ENCODE data around the gene RPS6KC1.
"Not testable (repeated sequence)": the region's sequence is repeated elsewhere in the genome, so short reads cannot be mapped to it uniquely, and the experiment has no call there.

Gene RPS6KC1

GRCh38 chr1:213201380-213202155 lies 150.5 kb downstream of the RPS6KC1 start:
- POLR2A ChIA-PET: no interaction called here
- H3K9me3 ChIP-seq (ENCODE audit: control extremely low read depth in 1 of 5, control insufficient read depth in 4 of 5, insufficient read depth in 2 of 5, low read depth in 1 of 5, low read length in 4 of 5): peaks cover 4 to 44% (median 10%) of the 10 kb centered on the region in 5 experiments
- no peak overlapping the region for H3K27ac ChIP-seq (ENCODE audit: insufficient read depth in 1 of 2, low read depth in 1 of 2, low read length in 2 of 2, poor library complexity in 1 of 2, severe bottlenecking in 2 of 2)
- CTCF ChIA-PET: no interaction called here
- H3K4me3 ChIP-seq (ENCODE audit: control insufficient read depth in 1 of 7, extremely low read depth in 1 of 7, insufficient read depth in 4 of 7, low read depth in 2 of 7, low read length in 6 of 7): no peak overlapping the region
- no CpG with 5 or more reads among the region's 1 CpG for WGBS (ENCODE audit: insufficient coverage)
- H3K36me3 ChIP-seq (ENCODE audit: control insufficient read depth in 4 of 4, insufficient read depth in 4 of 4, low read length in 3 of 4): peaks cover 8 to 47% (median 18%) of the 10 kb centered on the region in 4 experiments
- no peak for DNase-seq
- no peaks in the 10 kb centered on the region for H3K27me3 ChIP-seq (replicated peaks in 2 of 5; ENCODE audit: control insufficient read depth in 4 of 5, insufficient read depth in 5 of 5, low read length in 4 of 5)
- H3K4me1 ChIP-seq (ENCODE audit: control extremely low read depth in 1 of 4, control insufficient read depth in 4 of 4, insufficient read depth in 4 of 4, low read length in 3 of 4): no peaks in the 10 kb centered on the region

GRCh38 chr1:213211201-213211600 lies 160.2 kb downstream of the RPS6KC1 start:
- WGBS (ENCODE audit: insufficient coverage): 100% methylated on average over 1 of the region's 2 CpGs
- POLR2A ChIA-PET: no interaction called here
- Histone ChIP-seq H3K4me3 (ENCODE audit: control insufficient read depth in 1 of 7, extremely low read depth in 1 of 7, insufficient read depth in 4 of 7, low read depth in 2 of 7, low read length in 6 of 7) (no peak overlapping the region), H3K4me1 (ENCODE audit: control extremely low read depth in 1 of 4, control insufficient read depth in 4 of 4, insufficient read depth in 4 of 4, low read length in 3 of 4) (no peaks in the 10 kb centered on the region), H3K9me3 (ENCODE audit: control extremely low read depth in 1 of 5, control insufficient read depth in 4 of 5, insufficient read depth in 2 of 5, low read depth in 1 of 5, low read length in 4 of 5) (peaks cover 0 to 25% (median 10%) of the 10 kb centered on the region in 5 experiments), H3K27ac (ENCODE audit: insufficient read depth in 1 of 2, low read depth in 1 of 2, low read length in 2 of 2, poor library complexity in 1 of 2, severe bottlenecking in 2 of 2) (no peak overlapping the region), H3K36me3 (ENCODE audit: control insufficient read depth in 4 of 4, insufficient read depth in 4 of 4, low read length in 3 of 4) (peaks cover 4 to 60% (median 17%) of the 10 kb centered on the region in 4 experiments), H3K27me3 (replicated peaks in 2 of 5; ENCODE audit: control insufficient read depth in 4 of 5, insufficient read depth in 5 of 5, low read length in 4 of 5) (no peaks in the 10 kb centered on the region)
- CTCF ChIA-PET: no interaction called here
- DNase-seq: no peak

- H3K4me1 ChIP-seq (ENCODE audit: control extremely low read depth in 1 of 4, control insufficient read depth in 4 of 4, insufficient read depth in 4 of 4, low read length in 3 of 4); H3K4me3 ChIP-seq (ENCODE audit: control insufficient read depth in 1 of 7, extremely low read depth in 1 of 7, insufficient read depth in 4 of 7, low read depth in 2 of 7, low read length in 6 of 7); DNase-seq; H3K9me3 ChIP-seq (ENCODE audit: control extremely low read depth in 1 of 5, control insufficient read depth in 4 of 5, insufficient read depth in 2 of 5, low read depth in 1 of 5, low read length in 4 of 5); CTCF ChIA-PET; POLR2A ChIA-PET; H3K36me3 ChIP-seq (ENCODE audit: control insufficient read depth in 4 of 4, insufficient read depth in 4 of 4, low read length in 3 of 4); H3K27me3 ChIP-seq (replicated peaks in 2 of 5; ENCODE audit: control insufficient read depth in 4 of 5, insufficient read depth in 5 of 5, low read length in 4 of 5); H3K27ac ChIP-seq (ENCODE audit: insufficient read depth in 1 of 2, low read depth in 1 of 2, low read length in 2 of 2, poor library complexity in 1 of 2, severe bottlenecking in 2 of 2): not testable (repeated sequence)
- no CpG with 5 or more reads among the region's 2 CpGs for WGBS (ENCODE audit: insufficient coverage)
Measured at GRCh38 chr1:213219076-213219475, 168.0 kb downstream of the RPS6KC1 start.

- Histone ChIP-seq H3K4me3 (ENCODE audit: control insufficient read depth in 1 of 7, extremely low read depth in 1 of 7, insufficient read depth in 4 of 7, low read depth in 2 of 7, low read length in 6 of 7) (no peak overlapping the region), H3K27me3 (replicated peaks in 2 of 5; ENCODE audit: control insufficient read depth in 4 of 5, insufficient read depth in 5 of 5, low read length in 4 of 5) (no peaks in the 10 kb centered on the region)
- 100% methylated on average over 2 of the region's 4 CpGs for WGBS (ENCODE audit: insufficient coverage)
Measured at GRCh38 chr1:213221209-213221608, 170.2 kb downstream of the RPS6KC1 start.

GRCh38 chr1:213227458-213227857 lies 176.4 kb downstream of the RPS6KC1 start:
- CTCF ChIA-PET: interaction anchor here (1.2 kb wide), 1 partner anchor 14 kb away, joined by 3 read pairs; no protein-coding TSS in a partner anchor
- no peaks in the 10 kb centered on the region for H3K27me3 ChIP-seq (replicated peaks in 2 of 5; ENCODE audit: control insufficient read depth in 4 of 5, insufficient read depth in 5 of 5, low read length in 4 of 5)
- POLR2A ChIA-PET: no interaction called here
- no peak for DNase-seq
- peaks cover 0 to 11% (median 8%) of the 10 kb centered on the region in 4 experiments for H3K36me3 ChIP-seq (ENCODE audit: control insufficient read depth in 4 of 4, insufficient read depth in 4 of 4, low read length in 3 of 4)
- no peak overlapping the region for H3K4me3 ChIP-seq (ENCODE audit: control insufficient read depth in 1 of 7, extremely low read depth in 1 of 7, insufficient read depth in 4 of 7, low read depth in 2 of 7, low read length in 6 of 7)
- H3K27ac ChIP-seq (ENCODE audit: insufficient read depth in 1 of 2, low read depth in 1 of 2, low read length in 2 of 2, poor library complexity in 1 of 2, severe bottlenecking in 2 of 2): no peak overlapping the region
- WGBS (ENCODE audit: insufficient coverage): 100% methylated on average over 1 of the region's 2 CpGs
- no peaks in the 10 kb centered on the region for H3K4me1 ChIP-seq (ENCODE audit: control extremely low read depth in 1 of 4, control insufficient read depth in 4 of 4, insufficient read depth in 4 of 4, low read length in 3 of 4)
- H3K9me3 ChIP-seq (ENCODE audit: control extremely low read depth in 1 of 5, control insufficient read depth in 4 of 5, insufficient read depth in 2 of 5, low read depth in 1 of 5, low read length in 4 of 5): no peaks in the 10 kb centered on the region

More at GRCh38 chr1:213221209-213221608, 170.2 kb downstream of the RPS6KC1 start:
- no peak for DNase-seq
- Histone ChIP-seq H3K27ac (ENCODE audit: insufficient read depth in 1 of 2, low read depth in 1 of 2, low read length in 2 of 2, poor library complexity in 1 of 2, severe bottlenecking in 2 of 2) (no peak overlapping the region), H3K36me3 (ENCODE audit: control insufficient read depth in 4 of 4, insufficient read depth in 4 of 4, low read length in 3 of 4) (no peaks in the 10 kb centered on the region), H3K4me1 (ENCODE audit: control extremely low read depth in 1 of 4, control insufficient read depth in 4 of 4, insufficient read depth in 4 of 4, low read length in 3 of 4) (no peaks in the 10 kb centered on the region), H3K9me3 (ENCODE audit: control extremely low read depth in 1 of 5, control insufficient read depth in 4 of 5, insufficient read depth in 2 of 5, low read depth in 1 of 5, low read length in 4 of 5) (peaks cover 0 to 2% (median 0%) of the 10 kb centered on the region in 5 experiments)
- ChIA-PET POLR2A (no interaction called here), CTCF (no interaction called here)

- no peak for DNase-seq
- H3K4me3 ChIP-seq (ENCODE audit: control insufficient read depth in 1 of 7, extremely low read depth in 1 of 7, insufficient read depth in 4 of 7, low read depth in 2 of 7, low read length in 6 of 7): no peak overlapping the region
- peaks cover 6 to 27% (median 10%) of the 10 kb centered on the region in 4 experiments for H3K36me3 ChIP-seq (ENCODE audit: control insufficient read depth in 4 of 4, insufficient read depth in 4 of 4, low read length in 3 of 4)
- H3K27ac ChIP-seq (ENCODE audit: insufficient read depth in 1 of 2, low read depth in 1 of 2, low read length in 2 of 2, poor library complexity in 1 of 2, severe bottlenecking in 2 of 2): no peak overlapping the region
- 96% methylated on average over 4 of the region's 4 CpGs for WGBS (ENCODE audit: insufficient coverage)
- CTCF ChIA-PET: no interaction called here
- POLR2A ChIA-PET: no interaction called here
- H3K9me3 ChIP-seq (ENCODE audit: control extremely low read depth in 1 of 5, control insufficient read depth in 4 of 5, insufficient read depth in 2 of 5, low read depth in 1 of 5, low read length in 4 of 5): no peaks in the 10 kb centered on the region
- H3K4me1 ChIP-seq (ENCODE audit: control extremely low read depth in 1 of 4, control insufficient read depth in 4 of 4, insufficient read depth in 4 of 4, low read length in 3 of 4): no peaks in the 10 kb centered on the region
- H3K27me3 ChIP-seq (replicated peaks in 2 of 5; ENCODE audit: control insufficient read depth in 4 of 5, insufficient read depth in 5 of 5, low read length in 4 of 5): no peaks in the 10 kb centered on the region
Measured at GRCh38 chr1:213231795-213232231, 180.8 kb downstream of the RPS6KC1 start.

GRCh38 chr1:213242883-213243282 lies 191.8 kb downstream of the RPS6KC1 start:
- DNase-seq: no peak
- ChIA-PET CTCF (interaction anchor here (0.9 kb wide), 1 partner anchor 14 kb away, joined by 3 read pairs; no protein-coding TSS in a partner anchor), POLR2A (no interaction called here)
- H3K27me3 ChIP-seq (replicated peaks in 2 of 5; ENCODE audit: control insufficient read depth in 4 of 5, insufficient read depth in 5 of 5, low read length in 4 of 5): no peaks in the 10 kb centered on the region
- H3K4me3 ChIP-seq (ENCODE audit: control insufficient read depth in 1 of 7, extremely low read depth in 1 of 7, insufficient read depth in 4 of 7, low read depth in 2 of 7, low read length in 6 of 7): no peak overlapping the region
- WGBS (ENCODE audit: insufficient coverage): no CpG with 5 or more reads among the region's 1 CpG
- no peak overlapping the region for H3K27ac ChIP-seq (ENCODE audit: insufficient read depth in 1 of 2, low read depth in 1 of 2, low read length in 2 of 2, poor library complexity in 1 of 2, severe bottlenecking in 2 of 2)
- H3K9me3 ChIP-seq (ENCODE audit: control extremely low read depth in 1 of 5, control insufficient read depth in 4 of 5, insufficient read depth in 2 of 5, low read depth in 1 of 5, low read length in 4 of 5): no peaks in the 10 kb centered on the region
- H3K4me1 ChIP-seq (ENCODE audit: control extremely low read depth in 1 of 4, control insufficient read depth in 4 of 4, insufficient read depth in 4 of 4, low read length in 3 of 4): no peaks in the 10 kb centered on the region
- H3K36me3 ChIP-seq (ENCODE audit: control insufficient read depth in 4 of 4, insufficient read depth in 4 of 4, low read length in 3 of 4): peaks cover 2 to 20% (median 10%) of the 10 kb centered on the region in 4 experiments

Data from common myeloid progenitor, CD34-positive (primary cell).